K562 (cell line): Measurements from ENCODE around the gene ANKRD65.

ENCODE experiments used
- ATF2 ChIP-seq: sonication (generic); formaldehyde crosslinking; IDR thresholded peaks from 2 replicates; pipeline ENCODE4 v1.8.1; 2022; ENCODE audit warnings: missing genetic modification reagents
- CTCF ChIP-seq, 3 experiments: IDR thresholded peaks in 2 of 3; conservative IDR thresholded peaks in 1 of 3; 2 replicates each; pipeline ENCODE4 v1.5.1; 2011 to 2012; ENCODE audit warnings: low read length in 3 of 3, mild to moderate bottlenecking in 3 of 3, control low read depth in 2 of 3, improper control_type of control experiment in 1 of 3, inconsistent platforms in 1 of 3, low read depth in 1 of 3, mixed read lengths in 1 of 3, moderate library complexity in 1 of 3; ENCODE audit not compliant: insufficient read depth in 2 of 3
- E2F5 ChIP-seq: sonication (generic); formaldehyde crosslinking; IDR thresholded peaks from 2 replicates; pipeline ENCODE4 v1.8.0; 2022; ENCODE audit warnings: mild to moderate bottlenecking, missing genetic modification reagents
- ELF1 ChIP-seq: fragments of 200-800 bp; sonication (Bioruptor generic); IDR thresholded peaks from 2 replicates; pipeline ENCODE4 v1.6.1; 2016; ENCODE audit warnings: missing genetic modification characterization, missing compliant biosample characterization
- EZH2 ChIP-seq: IDR thresholded peaks from 2 replicates; pipeline ENCODE4 v1.6.1; 2012; ENCODE audit warnings: low read depth, mild to moderate bottlenecking, inconsistent platforms, low read length, borderline replicate concordance
- POLR2A ChIP-seq: fragments of 450-650 bp; conservative IDR thresholded peaks from 2 replicates; pipeline ENCODE4 v1.6.1; 2016
- PREB ChIP-seq: sonication (generic); formaldehyde crosslinking; IDR thresholded peaks from 2 replicates; pipeline ENCODE4 v1.8.1; 2023; ENCODE audit warnings: mild to moderate bottlenecking, missing genetic modification reagents
- SETDB1 ChIP-seq: IDR thresholded peaks from one replicate; pipeline ENCODE4 v1.6.1; 2012; ENCODE audit warnings: low read length, control low read depth, inconsistent platforms
- ZBTB34 ChIP-seq: fragments of 250-450 bp; sonication (Bioruptor Pico); IDR thresholded peaks from 2 replicates; pipeline ENCODE4 v1.8.0; 2021; ENCODE audit warnings: mild to moderate bottlenecking, moderate library complexity
- ZNF384 ChIP-seq: IDR thresholded peaks from 2 replicates; pipeline ENCODE4 v1.6.1; 2012; ENCODE audit warnings: low read depth, low read length, improper control_type of control experiment

- TF ChIP-seq EZH2, result no peak
- TF ChIP-seq PREB (CRISPR knock-in tag), result no peak
- no peak for TF ChIP-seq ELF1 (tag)
- no peak for TF ChIP-seq POLR2A
- no peak for TF ChIP-seq CTCF (IDR thresholded peaks at IDR 0.05 in 2 of 3, conservative IDR thresholded peaks at IDR 0.05 in 1 of 3; ENCODE audit: insufficient read depth in 2 of 3, low read depth in 1 of 3, low read length in 3 of 3)
- no peak for TF ChIP-seq E2F5 (CRISPR knock-in tag)
- no peak for TF ChIP-seq SETDB1
- TF ChIP-seq ZBTB34 (CRISPR knock-in tag), result no peak
- TF ChIP-seq ZNF384, result no peak
- no peak for TF ChIP-seq ATF2 (CRISPR knock-in tag)
Measured at GRCh38 chr1:1455366-1455884, 34.3 kb upstream of the ANKRD65 start.
